SJCRH30 (cell line): ENCODE results near the gene STX8. TPM values are rescaled to one million over a fixed set of nuclear protein-coding genes. Genes with fewer than 3 reads are reported as not detected.

ENCODE experiments used
- DNase-seq, 2 experiments: peaks; one replicate each; pipeline ENCODE4 v3.0.0-alpha.2; 2015 to 2020
- H3K27ac ChIP-seq: fragments of 250-450 bp; sonication (Bioruptor Pico); 2 replicates; pipeline ENCODE4 v1.5.1; 2020; ENCODE audit warnings: mild to moderate bottlenecking, moderate library complexity
- H3K27me3 ChIP-seq: fragments of 250-450 bp; sonication (Bioruptor Pico); 2 replicates; pipeline ENCODE4 v1.5.1; 2020; ENCODE audit warnings: mild to moderate bottlenecking, moderate library complexity
- H3K36me3 ChIP-seq: fragments of 250-450 bp; sonication (Bioruptor Pico); 2 replicates; pipeline ENCODE4 v1.5.1; 2020; ENCODE audit warnings: mild to moderate bottlenecking, moderate library complexity
- H3K4me1 ChIP-seq: fragments of 250-450 bp; sonication (Bioruptor Pico); 2 replicates; pipeline ENCODE4 v1.5.1; 2020; ENCODE audit warnings: mild to moderate bottlenecking, moderate library complexity
- H3K4me3 ChIP-seq: fragments of 250-450 bp; sonication (Bioruptor Pico); 2 replicates; pipeline ENCODE4 v1.5.1; 2020; ENCODE audit warnings: mild to moderate bottlenecking, moderate library complexity
- H3K9me3 ChIP-seq: fragments of 250-450 bp; sonication (Bioruptor Pico); replicated peaks from 2 replicates; pipeline ENCODE4 v1.5.1; 2020; ENCODE audit warnings: mild to moderate bottlenecking, moderate library complexity
- total RNA-seq: library from RNA; depleted of rRNA; stranded (reverse); fragments of >200 nt; shearing (Covaris generic); gene quantifications from 2 replicates; pipeline ENCODE4 v1.2.3, GENCODE V29; 2014

STX8 gene
- total RNA-seq, 1 experiment from 2014 or later: 47.1 TPM

DNA sequence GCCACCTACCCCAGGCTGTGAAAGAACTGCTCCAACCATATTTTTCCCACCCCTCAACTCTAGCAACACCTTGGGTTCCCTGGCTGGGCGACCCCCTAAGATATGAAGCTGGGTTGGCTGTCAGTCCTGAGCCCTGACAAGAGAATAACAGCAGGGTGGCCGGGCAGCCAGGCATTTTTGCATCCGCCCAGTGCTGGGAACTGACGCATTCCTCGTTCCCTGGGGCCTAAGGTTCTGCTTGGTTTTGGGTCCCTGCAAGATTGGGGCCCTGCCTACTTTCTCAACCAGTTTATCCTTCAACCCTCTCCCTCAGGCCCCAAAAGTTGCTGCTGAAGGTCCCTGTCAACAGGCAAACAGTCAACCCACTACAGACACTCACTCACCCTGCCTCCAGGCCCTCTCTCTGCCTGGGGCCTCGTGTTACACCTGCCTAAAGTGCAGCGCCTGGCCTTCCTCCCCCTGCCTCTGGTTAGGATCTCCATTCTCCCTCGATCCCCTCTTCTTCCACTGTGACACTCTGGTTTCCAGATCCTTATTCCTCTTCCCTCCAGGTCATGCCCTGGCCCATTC, 151.5 kb downstream of the STX8 start:
- no peak for DNase-seq
- Histone ChIP-seq H3K27me3 (no peaks in the 10 kb centered on the region), H3K36me3 (no peaks in the 10 kb centered on the region), H3K27ac (no peak overlapping the region), H3K4me3 (no peak overlapping the region), H3K4me1 (no peaks in the 10 kb centered on the region), H3K9me3 (no peaks in the 10 kb centered on the region)

DNA sequence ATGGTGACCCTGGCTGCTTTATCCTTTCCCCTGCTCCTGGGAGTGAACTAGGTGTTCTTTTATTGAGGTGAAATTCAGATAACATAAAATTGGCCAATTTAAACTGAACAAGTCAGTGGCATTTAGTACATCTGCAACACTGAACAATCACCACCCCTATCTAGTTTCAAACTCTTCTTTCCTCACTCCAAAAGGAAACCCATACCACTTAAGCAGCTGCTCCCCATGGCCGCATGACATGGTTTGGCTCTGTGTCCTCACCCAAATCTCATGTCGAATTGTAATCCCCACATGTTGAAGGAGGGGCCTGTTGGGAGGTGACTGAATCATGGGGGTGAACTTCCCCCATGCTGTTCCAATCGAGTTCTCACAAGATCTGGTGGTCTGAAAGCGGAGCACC, 154.1 kb downstream of the STX8 start:
- H3K4me3 ChIP-seq: no peak overlapping the region
- H3K36me3 ChIP-seq: no peaks in the 10 kb centered on the region
- no peaks in the 10 kb centered on the region for H3K27me3 ChIP-seq
- H3K9me3 ChIP-seq: no peaks in the 10 kb centered on the region
- DNase-seq: peak; percentile 28 to 47
- H3K27ac ChIP-seq: no peak overlapping the region
- no peaks in the 10 kb centered on the region for H3K4me1 ChIP-seq

DNA sequence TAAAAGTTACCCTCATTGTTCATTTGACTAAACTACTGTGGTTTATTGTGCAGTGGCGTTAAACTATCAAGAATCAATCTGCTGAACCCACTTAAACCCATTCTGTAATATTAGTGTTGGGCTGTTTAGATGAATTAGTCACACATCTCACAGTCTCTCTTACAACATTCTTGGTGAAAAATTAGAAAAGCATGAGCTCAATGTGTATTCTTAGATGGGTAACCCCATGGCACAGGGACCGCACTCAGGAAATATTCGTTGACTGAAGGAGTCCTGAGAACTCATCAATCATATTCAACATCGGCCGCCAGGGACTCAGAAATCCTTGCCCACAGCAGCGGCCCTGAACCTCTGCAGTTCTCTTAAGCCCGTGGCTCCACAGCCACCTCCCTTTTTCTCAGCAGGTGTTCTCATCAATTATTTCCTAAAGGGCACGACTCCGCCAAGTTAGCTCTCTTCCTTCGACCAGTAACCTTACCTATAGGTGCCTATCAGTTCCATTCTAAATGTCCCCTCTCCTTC, 155.6 kb downstream of the STX8 start:
- no peak for DNase-seq
- Histone ChIP-seq H3K9me3 (no peaks in the 10 kb centered on the region), H3K27me3 (no peaks in the 10 kb centered on the region), H3K36me3 (no peaks in the 10 kb centered on the region), H3K27ac (no peak overlapping the region; the same call in 1 of the 2 replicates), H3K4me1 (no peaks in the 10 kb centered on the region), H3K4me3 (no peak overlapping the region)

- no peak for DNase-seq
- no peaks in the 10 kb centered on the region for H3K36me3 ChIP-seq
Measured at GRCh38 chr17:9414471-9414870, 161.1 kb downstream of the STX8 start.

GRCh38 chr17:9410737-9411136, 164.9 kb downstream of the STX8 start:
- peak overlapping the region; percentile 72 for H3K27ac ChIP-seq
- no peak overlapping the region for H3K4me3 ChIP-seq
- H3K4me1 ChIP-seq: peaks cover 17% of the 10 kb centered on the region
- no peaks in the 10 kb centered on the region for H3K36me3 ChIP-seq
- H3K27me3 ChIP-seq: no peaks in the 10 kb centered on the region
- no peaks in the 10 kb centered on the region for H3K9me3 ChIP-seq
- DNase-seq: no peak

More at GRCh38 chr17:9414471-9414870, 161.1 kb downstream of the STX8 start:
- Histone ChIP-seq H3K9me3 (no peaks in the 10 kb centered on the region), H3K27me3 (no peaks in the 10 kb centered on the region), H3K27ac (no peak overlapping the region), H3K4me1 (peaks cover 8% of the 10 kb centered on the region), H3K4me3 (no peak overlapping the region)

DNA sequence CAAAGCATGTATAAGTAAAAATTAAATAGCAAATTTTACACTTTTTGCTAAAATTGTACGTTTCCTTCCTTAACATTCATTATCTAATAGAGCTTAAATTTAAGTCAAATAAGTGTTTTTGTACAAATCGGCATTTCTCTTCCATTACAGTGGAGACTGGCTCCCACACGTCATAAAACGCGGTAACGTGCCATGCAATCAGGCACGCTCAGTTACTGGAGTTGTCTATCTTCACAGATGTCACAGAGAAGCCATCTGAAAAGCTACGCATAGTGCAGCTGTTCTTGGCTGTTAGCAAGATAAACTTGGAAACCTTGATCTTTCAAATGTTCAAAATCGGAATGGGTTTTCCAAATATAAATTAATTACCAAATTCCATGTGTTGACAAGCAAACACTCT, 165.3 kb downstream of the STX8 start:
- Histone ChIP-seq H3K4me1 (peaks cover 17% of the 10 kb centered on the region), H3K36me3 (no peaks in the 10 kb centered on the region), H3K4me3 (peak overlapping the region; percentile 49), H3K9me3 (no peaks in the 10 kb centered on the region), H3K27ac (peak overlapping the region; percentile 72), H3K27me3 (no peaks in the 10 kb centered on the region)
- peak; percentile 35 to 56 for DNase-seq

DNA sequence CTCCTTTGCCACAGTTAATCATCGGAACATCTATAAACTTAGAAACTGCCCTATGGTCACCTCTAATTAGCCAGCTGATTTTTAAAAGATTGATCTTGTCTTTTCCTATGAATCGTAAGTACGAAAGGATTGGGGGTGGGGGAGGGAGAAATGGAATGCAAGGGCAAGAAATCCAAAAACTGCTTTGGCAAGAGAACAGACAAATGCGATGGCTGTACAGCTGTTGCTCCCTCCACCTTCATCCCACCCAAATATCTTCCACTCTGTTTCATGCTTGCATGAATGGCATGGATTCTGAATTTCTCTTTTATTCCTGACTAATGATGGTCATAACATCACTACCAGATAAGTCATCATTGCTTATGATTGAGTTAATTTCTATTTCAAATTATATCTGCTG, 165.7 kb downstream of the STX8 start:
- Histone ChIP-seq H3K4me3 (peak overlapping the region; percentile 49), H3K4me1 (peaks cover 17% of the 10 kb centered on the region), H3K9me3 (no peaks in the 10 kb centered on the region), H3K36me3 (no peaks in the 10 kb centered on the region), H3K27me3 (no peaks in the 10 kb centered on the region), H3K27ac (peak overlapping the region; percentile 72)
- peak; percentile 24 to 49 for DNase-seq

GRCh38 chr17:9408868-9409829, 166.5 kb downstream of the STX8 start:
- Histone ChIP-seq H3K9me3 (no peaks in the 10 kb centered on the region), H3K4me3 (peak overlapping the region; percentile 49), H3K27me3 (no peaks in the 10 kb centered on the region), H3K36me3 (no peaks in the 10 kb centered on the region), H3K27ac (peak overlapping the region; percentile 72), H3K4me1 (peaks cover 17% of the 10 kb centered on the region)
- peak in 1 of 2 experiments; percentile 44 for DNase-seq

DNA sequence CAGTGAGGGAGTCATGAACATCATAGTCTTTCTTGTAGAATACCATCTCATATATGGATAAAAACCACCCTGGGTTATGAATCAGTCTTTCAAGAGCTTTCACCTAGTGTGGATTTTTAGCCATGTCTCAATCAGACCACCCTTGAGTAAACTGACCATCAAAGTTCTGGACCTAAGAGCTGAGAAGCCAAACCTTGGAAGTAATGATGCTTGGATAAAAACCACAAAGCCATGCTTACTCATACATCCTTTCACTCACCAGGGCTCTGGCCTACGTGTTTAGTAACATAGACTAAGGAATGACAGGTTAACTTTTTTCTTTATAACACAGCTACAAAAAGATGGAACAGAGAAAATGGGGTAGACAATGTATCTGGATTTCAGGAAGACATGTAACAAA, 167.2 kb downstream of the STX8 start:
- Histone ChIP-seq H3K36me3 (no peaks in the 10 kb centered on the region), H3K4me1 (peaks cover 17% of the 10 kb centered on the region), H3K27me3 (no peaks in the 10 kb centered on the region), H3K4me3 (no peak overlapping the region), H3K27ac (no peak overlapping the region), H3K9me3 (no peaks in the 10 kb centered on the region)
- no peak for DNase-seq

DNA sequence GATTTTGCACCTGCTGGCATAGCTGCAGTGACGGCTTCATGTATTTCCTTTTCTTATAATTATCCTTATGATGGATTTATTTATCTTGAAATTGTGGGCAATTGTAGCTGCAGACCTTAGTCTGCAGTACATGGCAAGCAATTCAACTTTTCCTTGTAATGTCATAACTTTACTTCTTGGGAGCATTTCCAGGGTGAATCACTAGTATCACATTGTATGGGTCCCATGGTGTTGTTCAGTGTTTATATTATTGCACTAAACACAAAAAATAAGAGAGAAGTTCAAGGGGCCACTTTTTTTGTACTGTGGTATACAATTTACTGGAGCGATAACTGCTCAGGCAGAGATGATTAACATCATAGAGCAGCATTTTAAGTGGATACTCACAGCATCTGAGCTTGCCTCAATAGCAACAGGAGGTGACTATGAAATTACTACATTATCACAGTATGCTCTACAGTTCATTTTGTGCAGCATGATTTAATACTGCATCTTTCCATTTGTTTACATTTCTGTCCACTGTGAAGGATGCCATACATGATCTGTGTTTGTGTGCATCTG, 169.5 kb downstream of the STX8 start:
- Histone ChIP-seq H3K27me3 (no peaks in the 10 kb centered on the region), H3K9me3 (no peaks in the 10 kb centered on the region), H3K27ac (no peak overlapping the region), H3K36me3 (no peaks in the 10 kb centered on the region), H3K4me3 (no peak overlapping the region), H3K4me1 (peaks cover 25% of the 10 kb centered on the region)
- DNase-seq: no peak

- Histone ChIP-seq H3K27ac (no peak overlapping the region), H3K36me3 (no peaks in the 10 kb centered on the region), H3K4me3 (no peak overlapping the region), H3K4me1 (peaks cover 10% of the 10 kb centered on the region), H3K9me3 (no peaks in the 10 kb centered on the region), H3K27me3 (no peaks in the 10 kb centered on the region)
- no peak for DNase-seq
Measured at GRCh38 chr17:9403257-9403656, 172.4 kb downstream of the STX8 start.

DNA sequence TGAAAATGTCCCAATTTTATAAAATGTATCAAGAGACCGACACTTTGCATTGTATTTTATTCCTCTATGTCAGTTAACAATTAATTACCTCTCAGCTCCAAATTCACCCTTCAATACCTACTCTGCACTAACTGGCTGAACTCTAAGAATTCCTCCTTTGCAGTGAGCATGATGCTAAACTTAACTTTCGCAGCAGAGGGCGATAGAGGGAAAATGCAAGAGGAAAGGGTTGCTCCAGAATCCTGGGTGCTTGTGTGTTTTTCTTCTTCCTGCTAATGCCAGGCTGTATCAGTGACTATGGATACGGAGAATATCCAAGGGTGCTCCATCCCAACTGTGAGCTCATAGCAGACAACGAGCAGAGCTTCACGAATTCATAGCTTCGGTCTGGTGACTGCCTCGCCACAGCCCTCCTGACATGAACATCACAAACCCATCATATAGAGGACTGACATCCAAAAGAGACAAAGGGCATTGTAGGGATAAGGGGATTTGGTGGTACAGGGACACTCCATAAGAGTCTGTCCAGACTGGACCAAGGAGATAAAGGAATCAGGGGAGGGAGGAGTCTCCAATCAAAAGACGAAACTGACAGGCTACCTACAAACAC, 172.9 kb downstream of the STX8 start:
- Histone ChIP-seq H3K27me3 (no peaks in the 10 kb centered on the region), H3K4me1 (peaks cover 10% of the 10 kb centered on the region), H3K4me3 (no peak overlapping the region), H3K27ac (no peak overlapping the region), H3K9me3 (no peaks in the 10 kb centered on the region), H3K36me3 (no peaks in the 10 kb centered on the region)
- DNase-seq: peak; percentile 22 to 58

DNA sequence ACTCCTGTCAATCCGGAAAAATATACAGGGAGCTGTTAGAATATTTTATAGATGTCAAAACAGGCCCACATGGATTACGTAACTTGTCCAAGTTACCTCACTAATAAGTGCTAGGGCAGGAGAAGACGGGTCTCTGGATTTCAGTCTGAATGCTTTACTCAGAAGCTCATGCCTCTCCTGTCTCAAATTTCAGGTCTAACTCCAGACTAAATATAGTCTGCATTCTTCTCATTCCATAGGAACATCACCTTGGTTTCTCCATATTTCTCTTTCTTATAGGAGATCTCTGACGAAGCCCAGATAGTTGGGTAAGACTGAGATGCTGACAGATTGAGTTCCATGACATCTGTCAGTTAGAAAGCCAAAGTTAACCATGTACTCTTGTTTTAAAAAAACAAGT, 174.2 kb downstream of the STX8 start:
- DNase-seq: peak; percentile 27 to 54
- H3K27ac ChIP-seq: peak overlapping the region; percentile 54
- H3K27me3 ChIP-seq: no peaks in the 10 kb centered on the region
- peaks cover 10% of the 10 kb centered on the region for H3K4me1 ChIP-seq
- H3K4me3 ChIP-seq: no peak overlapping the region
- no peaks in the 10 kb centered on the region for H3K36me3 ChIP-seq
- H3K9me3 ChIP-seq: no peaks in the 10 kb centered on the region

DNA sequence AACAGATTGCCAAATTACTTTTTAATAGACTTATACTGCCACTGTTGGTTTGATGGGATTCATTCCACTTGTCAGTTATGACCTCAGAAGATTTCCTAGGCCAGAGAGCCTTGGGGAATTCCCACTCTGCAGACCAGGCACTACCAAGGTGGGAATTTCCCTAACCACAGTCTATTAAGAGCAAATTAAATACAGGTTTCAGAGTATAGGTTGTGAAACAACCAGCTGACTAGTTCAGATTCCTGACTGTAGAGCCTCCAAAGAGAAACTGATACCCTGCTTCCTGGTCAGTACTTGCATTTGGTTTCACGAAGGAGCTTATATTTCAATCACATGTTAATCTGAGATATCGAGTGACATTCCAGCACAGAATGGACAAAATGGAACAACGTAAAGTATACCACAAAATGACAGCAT, 186.5 kb downstream of the STX8 start:
- H3K4me1 ChIP-seq: no peaks in the 10 kb centered on the region
- H3K27me3 ChIP-seq: no peaks in the 10 kb centered on the region
- no peaks in the 10 kb centered on the region for H3K36me3 ChIP-seq
- peak in 1 of 2 experiments; percentile 30 for DNase-seq
- no peaks in the 10 kb centered on the region for H3K9me3 ChIP-seq
- no peak overlapping the region for H3K27ac ChIP-seq
- no peak overlapping the region for H3K4me3 ChIP-seq

DNA sequence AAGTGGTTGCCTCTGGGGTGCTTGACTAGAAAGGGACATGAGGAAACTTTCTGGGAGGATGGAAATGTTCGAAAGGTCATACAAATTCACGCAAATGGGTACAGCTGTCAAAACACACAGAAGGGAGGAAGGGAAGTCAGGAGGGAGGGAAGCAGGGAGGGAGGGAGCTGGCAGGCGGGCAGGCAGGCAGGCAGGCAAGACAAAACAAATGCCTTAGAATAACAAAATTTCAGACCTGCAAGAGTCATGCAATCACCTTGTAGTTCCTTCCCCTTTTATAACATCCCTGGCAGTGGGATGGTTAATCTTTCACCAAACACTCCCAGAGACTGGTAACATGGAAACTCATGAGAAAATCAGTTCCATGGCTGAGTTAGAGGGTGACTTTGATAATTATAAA, 189.2 kb downstream of the STX8 start:
- Histone ChIP-seq H3K9me3 (no peaks in the 10 kb centered on the region), H3K27ac (no peak overlapping the region), H3K27me3 (no peaks in the 10 kb centered on the region), H3K4me3 (no peak overlapping the region), H3K36me3 (no peaks in the 10 kb centered on the region), H3K4me1 (no peaks in the 10 kb centered on the region)
- DNase-seq: no peak
